HL-60 (cell line): ENCODE measurements around the gene NFIA.

Experiments used
- CTCF ChIP-seq: IDR thresholded peaks from one replicate; pipeline ENCODE4 v1.5.1; 2011; ENCODE audit warnings: low read length, control low read depth, inconsistent platforms; ENCODE audit not compliant: insufficient read depth
- GABPA ChIP-seq: IDR thresholded peaks from 2 replicates; pipeline ENCODE4 v1.6.1; 2012; ENCODE audit warnings: low read depth
- POLR2AphosphoS5 ChIP-seq: IDR thresholded peaks from 2 replicates; pipeline ENCODE4 v1.6.1; 2012; ENCODE audit warnings: low read depth
- REST ChIP-seq: IDR thresholded peaks from 2 replicates; pipeline ENCODE4 v1.6.1; 2012; ENCODE audit warnings: low read depth; ENCODE audit not compliant: insufficient replicate concordance
- SPI1 ChIP-seq: IDR thresholded peaks from 2 replicates; pipeline ENCODE4 v1.6.1; 2012; ENCODE audit warnings: low read depth, mild to moderate bottlenecking, borderline replicate concordance

- TF ChIP-seq GABPA, result no peak
- no peak for TF ChIP-seq CTCF
- TF ChIP-seq SPI1, result peak; percentile 63; the same call in 1 of the 2 replicates
- TF ChIP-seq REST, result no peak
- TF ChIP-seq POLR2AphosphoS5, result no peak
Observed at GRCh38 chr1:61255358-61255703, 173.0 kb downstream of the NFIA start.
